Measurements from ENCODE around the gene PCCA. TPM values are rescaled to one million over a fixed set of nuclear protein-coding genes. Genes with fewer than 3 reads are reported as not detected.

Gene PCCA
- total and polyA plus RNA-seq, 2 donors from 2014 or later, result 86.2 to 222 TPM

- FAIRE-seq, result no peak
- Histone ChIP-seq H3K27me3 (ENCODE audit: control insufficient read depth, insufficient read depth, low read length) (no peaks in the 10 kb centered on the region), H3K9ac (ENCODE audit: low read length in 3 of 3) (no peak overlapping the region), H3K36me3 (ENCODE audit: control insufficient read depth in 2 of 3, insufficient read depth in 3 of 3, low read length in 3 of 3) (no peaks in the 10 kb centered on the region), H3K4me3 (ENCODE audit: low read length in 3 of 3) (no peak overlapping the region), H3K9me3 (ENCODE audit: control insufficient read depth in 2 of 3, insufficient read depth in 1 of 3, low read length in 3 of 3) (no peaks in the 10 kb centered on the region), H3K27ac (ENCODE audit: low read depth in 2 of 2, low read length in 2 of 2) (no peak overlapping the region), H3K4me1 (ENCODE audit: control insufficient read depth in 2 of 3, insufficient read depth in 2 of 3, low read depth in 1 of 3, low read length in 3 of 3) (peaks cover 0 to 11% (median 8%) of the 10 kb centered on the region in 3 donors)
- TF ChIP-seq CTCF (IDR thresholded peaks at IDR 0.05; ENCODE audit: borderline replicate concordance, extremely low read depth, insufficient read depth), result no peak
- intact Hi-C loops (cut with DNase I), result no loop called here
- DNase-seq, result no peak
These were observed 43.1 kb downstream of the PCCA start for GRCh38 chr13:100131863-100132574.

GRCh38 chr13:100138859-100139491 lies 50.1 kb downstream of the PCCA start:
- DNase-seq (no peak), FAIRE-seq (no peak)
- Histone ChIP-seq H3K9me3 (ENCODE audit: control insufficient read depth in 2 of 3, insufficient read depth in 1 of 3, low read length in 3 of 3) (no peaks in the 10 kb centered on the region), H3K27me3 (ENCODE audit: control insufficient read depth, insufficient read depth, low read length) (no peaks in the 10 kb centered on the region), H3K4me1 (ENCODE audit: control insufficient read depth in 2 of 3, insufficient read depth in 2 of 3, low read depth in 1 of 3, low read length in 3 of 3) (no peaks in the 10 kb centered on the region), H3K9ac (ENCODE audit: low read length in 3 of 3) (no peak overlapping the region), H3K27ac (ENCODE audit: low read depth in 2 of 2, low read length in 2 of 2) (no peak overlapping the region), H3K4me3 (ENCODE audit: low read length in 3 of 3) (no peak overlapping the region), H3K36me3 (ENCODE audit: control insufficient read depth in 2 of 3, insufficient read depth in 3 of 3, low read length in 3 of 3) (no peaks in the 10 kb centered on the region)
- TF ChIP-seq CTCF (IDR thresholded peaks at IDR 0.05; ENCODE audit: borderline replicate concordance, extremely low read depth, insufficient read depth), result no peak
- intact Hi-C loops (cut with DNase I), result no loop called here

- no peak overlapping the region for H3K4me3 ChIP-seq (ENCODE audit: low read length in 3 of 3)
- no peak for TF ChIP-seq CTCF (IDR thresholded peaks at IDR 0.05; ENCODE audit: borderline replicate concordance, extremely low read depth, insufficient read depth)
- no peak for FAIRE-seq
- no peaks in the 10 kb centered on the region for H3K9me3 ChIP-seq (ENCODE audit: control insufficient read depth in 2 of 3, insufficient read depth in 1 of 3, low read length in 3 of 3)
- peaks cover 0 to 2% (median 0%) of the 10 kb centered on the region in 3 donors for H3K36me3 ChIP-seq (ENCODE audit: control insufficient read depth in 2 of 3, insufficient read depth in 3 of 3, low read length in 3 of 3)
- intact Hi-C loops (cut with DNase I), result no loop called here
- no peaks in the 10 kb centered on the region for H3K4me1 ChIP-seq (ENCODE audit: control insufficient read depth in 2 of 3, insufficient read depth in 2 of 3, low read depth in 1 of 3, low read length in 3 of 3)
- no peak for DNase-seq
- H3K27ac ChIP-seq (ENCODE audit: low read depth in 2 of 2, low read length in 2 of 2), result no peak overlapping the region
- H3K27me3 ChIP-seq (ENCODE audit: control insufficient read depth, insufficient read depth, low read length), result no peaks in the 10 kb centered on the region
- no peak overlapping the region for H3K9ac ChIP-seq (ENCODE audit: low read length in 3 of 3)
These were observed 50.9 kb downstream of the PCCA start for GRCh38 chr13:100139817-100140216.
